ENCODE results near the gene SUOX. TPM values are rescaled to one million over a fixed set of nuclear protein-coding genes. Genes with fewer than 3 reads are reported as not detected.

SUOX gene
- total RNA-seq, 1 donor from 2014 or later, result 34.6 TPM

GRCh38 chr12:56029666-56030293 lies 32.7 kb downstream of the SUOX start:
- H3K27me3 Mint-ChIP-seq, result no peaks in the 10 kb centered on the region
- no peaks in the 10 kb centered on the region for H3K9me3 Mint-ChIP-seq
- peak; percentile 83 for TF ChIP-seq CTCF (conservative IDR thresholded peaks at IDR 0.05)
- peak overlapping the region; percentile 90 for H3K27ac Mint-ChIP-seq
- H3K4me3 Mint-ChIP-seq, result no peak overlapping the region
- peaks cover 38% of the 10 kb centered on the region for H3K36me3 Mint-ChIP-seq
- DNase-seq (ENCODE audit: extremely low spot score, unreplicated experiment), result no peak
- peaks cover 14% of the 10 kb centered on the region for H3K4me1 Mint-ChIP-seq (ENCODE audit: unreplicated experiment)

GRCh38 chr12:56031987-56032386 lies 34.9 kb downstream of the SUOX start:
- no peak overlapping the region for H3K4me3 Mint-ChIP-seq
- no peak overlapping the region for H3K27ac Mint-ChIP-seq
- no peak for TF ChIP-seq CTCF (conservative IDR thresholded peaks at IDR 0.05)
- peaks cover 41% of the 10 kb centered on the region for H3K36me3 Mint-ChIP-seq
- H3K9me3 Mint-ChIP-seq, result no peaks in the 10 kb centered on the region
- no peaks in the 10 kb centered on the region for H3K27me3 Mint-ChIP-seq
- no peak for DNase-seq (ENCODE audit: extremely low spot score, unreplicated experiment)
- H3K4me1 Mint-ChIP-seq (ENCODE audit: unreplicated experiment), result peaks cover 14% of the 10 kb centered on the region

- no peaks in the 10 kb centered on the region for H3K27me3 Mint-ChIP-seq
- no peaks in the 10 kb centered on the region for H3K9me3 Mint-ChIP-seq
- peaks cover 2% of the 10 kb centered on the region for H3K4me1 Mint-ChIP-seq (ENCODE audit: unreplicated experiment)
- no peak overlapping the region for H3K4me3 Mint-ChIP-seq
- peaks cover 28% of the 10 kb centered on the region for H3K36me3 Mint-ChIP-seq
- no peak overlapping the region for H3K27ac Mint-ChIP-seq
- DNase-seq (ENCODE audit: extremely low spot score, unreplicated experiment), result no peak
- no peak for TF ChIP-seq CTCF (conservative IDR thresholded peaks at IDR 0.05)
Measured at GRCh38 chr12:56034586-56035332, 37.7 kb downstream of the SUOX start.

GRCh38 chr12:56037161-56037560 lies 40.1 kb downstream of the SUOX start:
- no peak for TF ChIP-seq CTCF (conservative IDR thresholded peaks at IDR 0.05)
- DNase-seq (ENCODE audit: extremely low spot score, unreplicated experiment), result no peak
- Mint-ChIP-seq H3K4me1 (ENCODE audit: unreplicated experiment) (peaks cover 13% of the 10 kb centered on the region), H3K4me3 (no peak overlapping the region), H3K36me3 (peaks cover 25% of the 10 kb centered on the region), H3K9me3 (no peaks in the 10 kb centered on the region), H3K27ac (peak overlapping the region; percentile 6), H3K27me3 (no peaks in the 10 kb centered on the region)

- Mint-ChIP-seq H3K4me1 (ENCODE audit: unreplicated experiment) (peaks cover 20% of the 10 kb centered on the region), H3K27ac (no peak overlapping the region), H3K4me3 (no peak overlapping the region), H3K36me3 (peaks cover 22% of the 10 kb centered on the region), H3K27me3 (no peaks in the 10 kb centered on the region), H3K9me3 (no peaks in the 10 kb centered on the region)
- no peak for TF ChIP-seq CTCF (conservative IDR thresholded peaks at IDR 0.05)
- DNase-seq (ENCODE audit: extremely low spot score, unreplicated experiment), result no peak
Measured at GRCh38 chr12:56038022-56038655, 41.1 kb downstream of the SUOX start.

Measured in type B pancreatic cell (in vitro differentiated cells).